HG03280 (cell line): ENCODE data around the gene SLC6A7.

Experiments
- ATAC-seq: cut with Tn5 transposase; IDR thresholded peaks from one replicate; pipeline ENCODE4 v1.9.1; 2021; ENCODE audit warnings: mild to moderate bottlenecking, moderate library complexity; ENCODE audit not compliant: unreplicated experiment

SLC6A7 gene

DNA sequence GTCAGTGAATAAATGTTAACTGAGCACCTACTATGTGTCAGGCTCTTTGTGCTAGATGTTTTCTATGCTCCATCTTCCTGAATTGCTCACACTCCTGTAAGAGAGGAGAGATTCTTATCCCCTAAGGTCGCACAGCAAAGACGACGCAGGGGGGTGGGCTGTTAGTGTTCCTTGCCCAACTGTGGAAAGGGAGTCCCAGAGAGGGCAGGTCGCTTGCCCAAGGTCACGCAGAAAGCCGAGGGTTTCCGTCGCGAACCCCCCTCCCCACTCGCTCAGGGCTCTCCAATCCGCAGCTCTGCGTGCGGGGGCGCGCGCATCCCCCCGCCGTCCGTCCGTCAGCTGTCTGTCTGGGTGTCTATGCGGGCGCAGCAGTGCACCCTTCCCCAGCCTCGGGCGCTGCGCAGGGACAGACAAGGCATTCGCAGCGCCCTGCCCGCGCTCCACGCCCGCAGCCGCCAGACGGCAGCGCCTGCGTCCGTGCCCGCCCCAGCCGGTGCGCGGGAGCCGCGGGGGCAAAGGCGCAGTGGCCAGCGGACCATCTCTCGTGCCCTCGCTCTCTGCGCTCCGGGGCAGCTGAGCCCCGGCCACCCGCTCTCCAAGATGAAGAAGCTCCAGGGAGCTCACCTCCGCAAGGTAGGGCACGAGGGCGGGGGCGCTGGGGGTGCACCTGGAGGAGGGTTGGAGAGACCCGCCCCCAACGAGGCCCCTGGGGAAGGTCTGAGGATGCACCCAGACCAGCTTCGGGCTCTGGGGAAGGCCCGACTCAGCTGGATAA, at the start of gene SLC6A7:
TSS of gene SLC6A7 (plus strand) at position 335 of the 775 bp plus-strand sequence. CDS start at position 601, 266 bp downstream.
- ATAC-seq = no peak

DNA sequence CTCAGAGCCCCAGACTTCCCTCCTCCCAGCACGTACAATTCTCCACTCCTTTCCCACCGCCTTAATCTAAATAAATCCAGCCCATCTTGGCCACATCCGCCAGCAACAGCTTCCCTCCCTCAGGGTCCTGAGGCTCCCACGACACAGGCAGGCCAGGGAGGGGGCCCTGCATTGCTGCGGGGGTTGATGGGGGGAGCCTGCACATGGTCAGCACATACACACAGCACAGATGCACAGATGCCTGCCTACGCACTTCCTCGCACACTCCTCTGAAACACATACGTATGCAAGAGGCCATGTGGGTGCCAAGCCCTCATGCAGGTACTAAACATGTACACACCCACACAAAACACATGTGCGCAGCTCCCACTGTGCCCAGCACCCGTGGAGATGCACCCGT, 49.0 kb upstream of the SLC6A7 start:
- no peak for ATAC-seq

DNA sequence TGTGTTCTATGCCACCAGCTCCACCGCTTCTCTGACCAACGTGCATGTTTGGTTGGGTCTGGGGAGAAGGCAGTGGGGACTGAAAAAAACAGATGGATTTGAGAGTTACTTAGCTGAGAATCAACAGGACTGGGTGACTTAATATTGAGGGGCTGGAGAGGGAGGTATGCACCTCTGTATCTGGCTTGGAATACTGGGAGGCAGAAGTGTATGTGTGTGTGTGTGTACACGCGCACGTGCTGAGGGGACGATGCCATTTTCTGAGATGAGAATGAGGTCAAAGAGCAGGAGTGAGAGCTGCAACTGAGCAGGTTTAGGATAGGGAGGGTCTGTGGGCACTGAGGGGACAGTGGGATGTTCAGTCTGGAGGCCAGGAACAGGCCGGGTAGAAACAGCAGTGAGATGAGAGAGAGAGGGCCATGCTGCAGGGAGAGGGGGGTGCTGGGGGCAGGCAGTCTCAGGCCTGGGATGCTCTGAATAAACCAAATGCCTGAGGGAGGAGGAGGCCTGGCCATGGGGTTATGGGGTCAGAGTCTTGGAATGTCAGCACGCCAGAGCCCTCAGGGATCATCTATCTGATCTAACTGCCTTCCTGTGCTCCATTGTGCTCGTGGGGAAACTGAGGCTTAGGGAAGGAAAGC, 48.2 kb upstream of the SLC6A7 start:
- no peak for ATAC-seq

DNA sequence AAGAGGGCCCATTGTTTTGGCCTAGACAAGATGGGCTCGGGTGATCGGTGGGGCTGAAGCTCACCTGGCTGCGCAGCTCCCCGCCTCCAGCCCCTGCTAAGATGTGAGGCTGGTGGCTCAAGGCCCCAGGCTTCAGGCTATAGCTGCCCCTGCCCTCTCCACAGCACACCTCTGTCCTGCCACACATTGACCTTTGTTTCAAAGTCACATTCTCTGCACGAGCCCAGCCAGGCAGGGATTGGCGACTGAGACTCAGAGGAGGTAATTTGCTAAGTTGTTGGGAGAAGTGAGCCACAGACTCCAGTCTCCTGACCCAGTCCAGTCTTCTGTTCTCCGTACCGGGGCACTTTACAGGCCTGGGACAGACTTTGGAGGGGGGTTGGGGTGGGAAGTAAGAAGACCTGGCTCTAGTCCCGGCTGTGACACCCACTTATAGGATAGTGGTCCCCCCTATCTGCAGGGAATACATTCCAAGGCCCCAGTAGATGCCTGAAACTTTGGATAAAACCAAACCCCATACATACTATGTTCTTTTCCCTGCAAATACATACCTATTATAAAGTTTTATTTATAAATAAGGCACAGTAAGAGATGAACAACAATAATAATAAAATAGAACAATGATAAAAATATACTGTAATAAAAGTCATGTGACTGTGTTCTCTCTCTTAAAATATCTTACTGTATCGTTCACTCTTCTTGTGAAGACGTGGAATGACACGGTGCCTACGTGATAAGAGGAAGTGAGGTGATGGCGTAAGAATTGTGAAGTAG, 47.5 kb upstream of the SLC6A7 start:
- no peak for ATAC-seq

DNA sequence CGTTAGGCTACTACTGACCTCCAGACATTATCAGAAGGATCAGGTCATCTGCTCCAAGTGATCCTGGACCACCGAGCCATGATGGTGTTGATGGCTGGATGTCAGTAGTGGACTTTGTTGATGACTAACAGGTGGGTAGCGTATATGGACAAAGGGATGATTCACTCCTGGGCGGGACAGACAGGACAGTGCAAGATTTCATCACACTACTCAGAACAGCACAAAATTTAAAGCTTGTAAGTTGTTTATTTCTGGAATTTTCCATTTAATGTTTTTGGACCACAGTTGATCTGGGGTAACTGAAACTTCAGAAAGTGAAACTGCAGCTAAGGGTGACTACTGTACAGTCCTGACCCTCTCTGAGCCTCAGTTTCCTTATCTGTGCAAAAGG, 46.9 kb upstream of the SLC6A7 start:
- no peak for ATAC-seq

DNA sequence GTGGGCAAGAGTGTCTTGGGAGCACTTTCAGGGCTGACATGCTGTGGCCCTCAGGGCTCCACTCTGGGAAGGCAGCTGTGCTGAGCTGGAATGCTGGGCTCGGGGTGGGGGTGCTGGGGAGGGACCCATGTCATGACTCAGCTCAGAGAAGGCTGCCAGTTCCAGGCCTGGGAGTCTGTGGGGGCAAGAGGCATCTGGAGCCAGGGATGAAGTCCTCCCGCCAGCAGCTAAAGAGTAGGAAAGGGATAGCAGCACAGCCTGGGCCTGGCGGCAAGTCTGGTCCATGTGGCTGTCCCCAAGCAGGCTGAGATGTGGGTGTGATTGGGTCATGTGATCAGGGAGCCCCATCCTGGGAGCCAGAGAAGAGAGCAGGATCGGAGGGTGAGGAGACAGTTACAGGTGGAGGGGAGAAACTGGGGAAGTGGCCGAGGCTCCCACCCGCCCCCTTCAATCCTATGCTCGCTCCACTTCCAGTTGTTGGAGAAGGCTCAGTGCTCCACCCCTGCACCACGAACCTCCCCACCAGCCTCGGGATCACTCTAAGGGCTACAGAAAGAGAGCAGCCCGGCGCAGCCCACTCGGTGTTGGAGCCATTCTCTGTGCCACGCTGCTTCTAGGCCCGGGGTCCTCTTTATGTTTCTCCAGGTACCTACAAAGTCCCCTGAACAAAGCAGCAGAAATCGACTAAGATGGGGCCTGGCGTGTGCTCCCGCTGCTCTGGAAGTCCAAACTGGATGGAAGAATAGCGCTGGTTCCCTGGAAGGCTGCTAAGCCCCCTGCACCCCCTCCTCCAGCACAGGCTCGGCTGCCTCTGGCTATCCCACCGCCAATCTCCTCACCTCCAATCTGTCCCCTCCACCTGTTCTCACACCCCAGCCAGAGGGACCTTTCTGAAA, 46.3 kb upstream of the SLC6A7 start:
- no peak for ATAC-seq

DNA sequence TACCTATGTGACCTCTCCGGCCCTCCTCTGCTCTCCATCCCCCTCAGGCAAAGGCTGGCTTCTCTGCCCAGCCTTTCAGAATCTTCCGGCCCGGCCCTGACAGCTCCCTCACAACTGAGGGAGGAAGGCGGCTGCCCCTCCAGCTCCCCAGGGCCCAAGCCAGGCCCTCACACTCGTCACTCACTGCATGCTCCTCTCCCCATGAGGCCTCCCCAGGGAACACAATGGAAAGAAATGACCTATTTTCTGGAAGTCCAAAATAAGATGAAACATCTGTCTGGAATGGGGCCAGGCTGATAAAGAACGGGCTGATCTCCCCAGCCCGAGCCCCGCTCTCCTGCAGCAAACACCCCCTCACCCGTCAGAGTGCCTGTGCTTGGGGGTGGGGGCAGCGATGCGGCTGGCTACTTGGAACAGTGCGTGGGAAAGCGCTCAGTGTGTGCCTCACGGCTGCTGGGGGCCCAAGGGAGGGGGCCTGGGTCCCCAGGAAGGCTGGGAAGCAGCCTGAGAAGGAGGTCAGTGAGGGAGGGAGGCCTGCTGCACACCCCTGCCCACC, 45.5 kb upstream of the SLC6A7 start:
- no peak for ATAC-seq

DNA sequence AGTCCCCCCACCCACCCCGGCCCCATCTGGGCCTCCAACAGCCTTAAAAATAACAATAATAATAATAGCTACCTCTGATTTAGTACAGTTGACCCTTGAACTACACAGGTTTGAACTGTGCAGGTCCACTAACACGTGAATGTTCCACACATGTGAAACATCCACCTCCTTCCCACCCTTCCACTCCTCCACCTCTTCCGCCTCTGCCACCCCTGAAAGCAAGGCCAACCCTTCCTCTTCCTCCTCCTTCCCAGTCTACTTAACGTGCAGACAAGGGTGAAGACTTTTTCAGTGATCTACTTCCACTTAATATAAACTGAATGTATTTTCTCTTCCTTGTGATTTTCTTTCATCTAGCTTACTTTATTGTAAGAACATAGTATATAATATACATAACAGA, 45.0 kb upstream of the SLC6A7 start:
- no peak for ATAC-seq

DNA sequence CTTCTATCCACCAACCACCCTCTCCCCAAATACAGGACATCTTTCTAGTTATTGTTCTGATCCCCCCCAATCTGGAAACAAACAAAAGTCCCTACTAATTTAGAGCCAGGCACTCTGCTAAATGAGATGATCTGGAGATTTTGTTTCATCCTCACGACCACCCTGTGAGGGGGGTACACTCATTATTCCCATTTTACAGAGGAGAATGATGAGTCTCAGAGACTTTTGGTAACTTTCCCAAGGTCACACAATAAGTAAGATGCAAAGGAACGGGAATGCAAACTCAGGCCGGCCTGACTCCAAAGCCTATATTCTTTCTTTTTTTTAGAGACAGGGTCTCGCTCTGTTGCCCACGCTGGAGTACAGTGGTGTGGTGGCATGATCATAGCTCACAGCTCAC, 43.6 kb upstream of the SLC6A7 start:
- ATAC-seq = no peak

DNA sequence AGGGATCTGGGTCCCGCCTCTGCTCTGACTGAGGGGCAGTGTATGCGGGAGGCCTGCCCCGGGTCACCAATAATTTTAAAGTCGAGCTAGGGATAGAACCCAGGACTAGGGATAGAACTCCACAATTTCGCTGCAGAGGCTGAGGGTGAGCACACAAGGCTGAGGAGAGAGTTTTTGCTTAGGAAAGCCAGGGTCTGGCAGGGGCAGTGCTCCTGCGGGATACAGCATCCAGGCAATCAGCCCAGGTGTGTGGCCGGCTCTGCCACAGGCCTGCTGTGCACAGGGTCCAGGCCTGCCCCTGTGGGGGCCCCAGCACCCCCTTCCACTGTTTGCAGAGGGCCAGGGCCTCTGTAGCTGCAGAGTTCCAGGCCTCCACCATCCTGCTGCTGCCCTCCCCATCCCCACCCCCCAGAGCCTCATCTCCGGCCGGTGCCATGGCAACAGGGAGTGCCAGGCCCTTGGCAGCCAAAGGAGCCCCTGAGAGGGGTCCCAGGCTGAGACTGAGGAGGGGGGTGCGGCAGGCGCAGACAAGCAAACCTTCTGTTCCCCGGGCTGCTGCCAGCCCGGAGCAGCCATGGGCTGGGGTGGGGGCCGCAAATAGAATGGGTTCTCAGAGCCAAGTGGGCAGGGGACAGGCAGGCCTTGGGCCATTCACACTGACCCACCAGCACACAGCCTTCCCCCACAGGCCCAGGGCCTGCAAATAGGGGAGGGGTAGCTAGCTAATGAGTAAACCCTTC, 42.8 kb upstream of the SLC6A7 start:
- no peak for ATAC-seq

DNA sequence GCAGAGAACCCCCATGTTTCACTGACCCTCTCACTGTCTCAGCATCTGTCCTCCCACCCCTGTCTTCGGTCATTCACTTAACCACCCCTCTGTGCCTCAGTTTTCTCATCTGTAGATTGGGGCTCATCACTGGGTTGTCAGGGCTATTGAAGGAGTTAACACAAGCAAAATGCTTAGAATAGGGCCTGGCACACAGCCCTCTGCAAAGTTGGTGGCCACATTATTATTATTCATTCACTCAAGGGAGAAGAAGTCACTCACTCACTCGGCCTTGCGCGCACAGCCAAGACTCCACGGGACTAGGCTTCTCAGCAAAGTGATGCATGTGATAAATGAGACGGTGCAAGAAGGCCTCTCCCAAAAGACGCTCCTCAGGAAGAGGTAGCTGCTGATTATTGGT, 42.2 kb upstream of the SLC6A7 start:
- no peak for ATAC-seq

DNA sequence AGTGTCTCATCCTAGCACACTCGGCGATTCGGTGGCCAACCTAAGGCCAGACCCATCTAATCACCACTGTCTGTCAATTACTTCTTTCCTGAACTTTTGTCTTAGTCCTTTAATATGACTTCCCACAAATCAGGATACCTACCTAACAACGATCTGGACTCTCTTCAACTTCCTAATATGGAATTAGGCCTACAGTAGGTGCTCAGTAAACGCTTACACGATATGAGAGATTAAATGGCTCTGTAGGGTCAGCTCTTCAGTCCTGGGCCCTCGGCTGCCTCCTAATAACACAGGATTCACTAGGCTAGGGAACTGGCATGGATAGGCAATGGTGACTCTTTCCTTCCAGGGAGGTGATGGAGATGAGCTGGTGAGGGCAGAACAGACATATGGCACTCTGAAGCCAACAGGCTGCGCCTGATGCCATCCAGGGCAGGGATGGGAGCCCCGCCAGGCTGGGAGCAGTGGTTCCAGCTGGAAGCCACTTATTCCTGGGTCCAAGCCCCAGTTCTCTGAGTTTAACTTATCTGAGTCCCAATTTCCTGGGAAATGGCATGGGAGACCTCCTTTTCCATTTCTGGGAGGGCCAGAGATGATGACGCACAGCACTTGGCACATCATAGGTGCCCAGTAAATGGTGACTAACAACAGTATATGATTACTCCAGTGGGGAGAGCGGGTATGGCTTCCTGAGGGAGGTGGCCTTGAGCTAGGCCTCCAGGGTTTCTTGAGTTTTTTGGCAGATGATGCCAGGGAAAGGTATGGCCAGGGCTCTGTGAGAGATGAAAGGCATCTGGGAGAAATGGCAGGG, 41.5 kb upstream of the SLC6A7 start:
- no peak for ATAC-seq

DNA sequence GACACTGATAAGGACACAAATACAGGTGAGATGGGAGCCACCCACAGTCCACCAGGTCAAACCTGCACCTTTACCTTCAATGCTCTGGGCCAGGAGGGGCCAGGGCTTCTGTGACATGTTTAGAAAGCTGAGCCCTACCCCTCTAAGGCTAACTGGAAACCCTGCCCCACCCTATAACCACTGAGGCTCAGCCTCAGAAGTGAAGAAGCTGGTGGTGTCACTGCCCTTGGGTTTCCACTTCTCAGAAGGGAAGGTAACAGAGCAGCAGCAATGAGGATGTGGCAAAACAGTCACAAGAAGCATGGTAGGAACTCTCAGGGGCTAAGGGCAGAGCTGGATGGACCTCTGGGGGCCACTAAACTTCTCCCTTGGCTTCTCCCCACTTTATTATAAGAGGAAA, 40.2 kb upstream of the SLC6A7 start:
- no peak for ATAC-seq

DNA sequence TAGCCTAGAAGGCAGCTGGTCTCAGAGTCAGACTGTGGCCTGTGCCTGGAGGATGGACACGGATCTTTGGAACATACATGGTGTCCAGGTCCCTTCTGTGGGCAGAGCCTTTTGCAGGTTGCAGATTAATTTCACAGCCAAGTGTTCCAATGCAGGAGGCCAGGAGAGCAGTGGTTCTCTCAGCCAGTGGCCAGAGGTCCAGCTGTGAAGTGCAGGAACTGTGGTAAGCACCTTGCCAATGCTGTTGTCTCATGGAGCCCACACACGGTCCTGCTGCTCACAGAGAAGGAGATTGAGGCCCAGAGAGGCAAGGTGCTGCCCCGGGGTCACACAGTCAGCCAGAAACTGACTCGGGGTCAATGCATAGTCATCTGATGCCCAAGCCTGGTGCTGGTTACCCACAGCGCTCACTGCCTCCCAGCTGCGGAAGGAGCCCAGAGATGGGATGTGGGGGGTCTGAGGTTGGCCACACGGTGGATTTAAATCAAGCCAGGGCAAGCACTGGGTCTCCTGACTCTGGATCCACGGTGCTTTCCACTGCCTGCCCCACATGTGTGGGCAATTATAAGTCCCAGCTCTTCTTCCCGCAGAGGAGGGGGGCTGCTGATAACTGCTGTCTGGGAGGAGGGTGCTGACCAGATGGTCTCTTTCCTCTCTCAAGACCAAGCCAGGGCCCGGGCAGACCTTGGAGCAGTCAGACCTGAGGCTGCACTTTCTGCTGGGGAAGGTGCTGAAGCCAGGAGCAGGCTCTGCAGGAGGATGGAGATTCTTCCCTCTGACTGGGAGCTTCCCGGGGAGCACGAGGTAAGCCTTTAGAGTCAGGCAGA, 37.0 kb upstream of the SLC6A7 start:
- ATAC-seq = no peak

DNA sequence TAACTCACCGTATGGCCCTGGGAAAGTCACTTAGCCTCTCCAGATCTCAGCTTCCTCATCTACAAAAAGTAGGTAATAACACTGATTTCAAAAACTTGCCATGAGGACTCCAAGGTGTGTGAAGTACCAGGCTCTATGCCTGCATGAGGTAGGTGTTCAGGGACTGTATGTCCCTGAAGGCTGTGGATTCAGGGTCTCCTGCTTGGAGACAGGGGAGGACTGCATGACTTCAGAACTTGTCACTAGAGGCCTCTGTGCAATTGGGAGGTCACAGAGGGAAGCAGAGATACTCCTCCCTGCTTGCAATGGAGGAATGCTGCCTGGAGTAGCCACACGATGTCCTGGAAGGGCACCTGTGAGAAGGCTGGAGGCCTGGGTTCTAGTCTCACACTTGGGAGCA, 36.4 kb upstream of the SLC6A7 start:
- no peak for ATAC-seq

DNA sequence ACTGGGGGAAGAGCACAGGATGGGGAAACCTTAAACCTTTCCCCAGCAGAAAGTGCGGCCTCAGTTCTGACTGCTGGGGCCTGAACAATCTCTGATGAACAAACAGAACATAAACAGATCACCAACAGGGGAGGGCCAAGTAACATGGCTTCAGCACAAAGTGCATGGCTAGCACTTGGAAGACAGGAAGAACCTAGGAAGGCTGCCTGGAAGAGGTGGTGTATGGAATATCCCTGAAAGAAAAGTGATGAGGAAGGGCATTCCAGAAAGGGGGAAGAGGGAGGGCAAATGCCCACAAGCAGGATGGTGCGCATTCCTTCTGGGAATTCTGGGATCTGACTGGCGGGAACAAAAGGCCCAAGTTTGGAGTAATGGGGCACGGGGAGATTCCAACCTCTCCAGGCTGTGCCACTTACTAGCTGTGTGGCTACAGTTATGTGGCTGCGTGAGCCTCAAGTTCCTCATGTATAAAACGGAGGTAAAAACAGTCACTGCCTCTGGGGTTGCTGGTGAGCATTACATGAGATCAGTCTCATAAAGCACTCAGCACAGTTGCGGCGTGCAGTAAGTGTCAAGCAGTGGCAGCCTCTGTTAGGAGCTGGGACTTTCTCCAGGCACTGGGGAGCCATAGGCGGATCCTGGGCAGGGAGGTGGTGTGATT, 35.8 kb upstream of the SLC6A7 start:
- no peak for ATAC-seq

DNA sequence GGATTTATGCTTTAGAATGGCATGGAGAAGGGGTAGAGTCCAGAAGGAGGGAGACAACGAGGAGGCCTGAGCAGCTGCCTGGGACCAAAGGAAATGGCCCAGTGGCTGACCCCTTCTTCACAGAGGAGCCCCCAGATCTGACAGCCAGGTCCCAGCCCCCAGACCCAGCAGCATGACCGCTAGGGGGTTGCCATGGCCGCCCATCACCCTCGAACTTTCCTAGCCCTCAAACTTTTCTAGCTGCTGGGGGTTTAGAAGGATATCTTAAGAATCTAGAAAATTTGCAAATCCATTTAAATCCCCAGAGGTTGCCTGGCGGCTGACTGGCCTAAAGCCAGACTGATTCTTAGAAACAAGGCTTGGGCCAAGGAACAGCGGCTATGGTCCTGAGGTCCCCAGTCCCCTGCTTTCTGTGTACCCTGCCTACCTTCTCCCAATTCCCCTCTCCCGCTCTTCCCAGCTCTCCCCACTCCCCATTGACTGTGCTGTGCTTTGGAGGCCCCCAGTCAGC, 35.2 kb upstream of the SLC6A7 start:
- ATAC-seq = no peak
